K562 (cell line): ENCODE results near the gene MACROD2. TPM values are rescaled to one million over a fixed set of nuclear protein-coding genes. Genes with fewer than 3 reads are reported as not detected.

Source experiments
- ATAC-seq: fragments of 200-7000 bp; cut with Tn5 transposase; 3 replicates; pipeline ENCODE4 v1.9.1; 2020; ENCODE audit warnings: moderate library complexity
- BruUV-seq: library from RNA; stranded (reverse); fragments of 400-500 nt; replicated peaks from 2 replicates; lab custom pipeline; 2021; lab: Mats Ljungman, UMichigan
- CTCF ChIA-PET: fragments of 300-600 bp; formaldehyde crosslinking; extraction: SDS; loops from one replicate; lab custom pipeline; 2021; ENCODE audit warnings: low intra/inter-chr PET ratio; lab: Yijun Ruan, JAX
- POLR2A ChIA-PET: fragments of 300-600, 350-650 bp; sonication (Branson Sonifier 250); formaldehyde crosslinking; extraction: SDS; loops from one replicate; lab custom pipeline; 2021; ENCODE audit warnings: antibody characterized with exemption, inconsistent platforms; lab: Yijun Ruan, JAX
- DNase-seq, 4 experiments: peaks; one replicate each; pipeline versions ENCODE4 v3.0.0 to v3.0.0-alpha.2; 2011 to 2018; ENCODE audit warnings: low spot score in 3 of 4, mixed read lengths in 3 of 4; ENCODE audit errors: extremely low read depth in 1 of 4
- FAIRE-seq: peaks from 2 replicates; lab custom pipeline; 2011; peaks lifted over from hg19 to GRCh38; lab: Jason Lieb, UNC
- H2AFZ ChIP-seq: 2 replicates; pipeline ENCODE4 v1.6.0; 2011; ENCODE audit warnings: low read depth, low read length, control low read depth, inconsistent platforms
- H3K27ac ChIP-seq: fragments of 200-600 bp; 3 replicates; pipeline ENCODE4 v1.8.0; 2011; ENCODE audit warnings: low read depth, mild to moderate bottlenecking, control low read depth, inconsistent platforms, low read length, moderate library complexity, mixed read lengths; ENCODE audit errors: extremely low read depth
- H3K27me3 ChIP-seq, 2 experiments: fragments of 300-600 bp in 1 of 2; 2 replicates in 1 of 2; 3 replicates in 1 of 2; pipeline versions ENCODE4 v1.6.0 to v1.8.0; 2011; ENCODE audit warnings: inconsistent platforms in 2 of 2, low read length in 2 of 2, mild to moderate bottlenecking in 1 of 2, mixed read lengths in 1 of 2, moderate library complexity in 1 of 2; ENCODE audit not compliant: control insufficient read depth in 2 of 2, insufficient read depth in 2 of 2
- H3K36me3 ChIP-seq: fragments of 300-600 bp; 3 replicates; pipeline ENCODE4 v1.8.0; 2011; ENCODE audit warnings: mild to moderate bottlenecking, low read length, inconsistent platforms; ENCODE audit not compliant: control insufficient read depth, insufficient read depth
- H3K4me1 ChIP-seq, 2 experiments: fragments of 200-600 bp in 1 of 2; replicated peaks in 1 of 2; 2 replicates in 1 of 2; 3 replicates in 1 of 2; pipeline versions ENCODE4 v1.5.1 to v1.8.0; 2011; ENCODE audit warnings: inconsistent platforms in 2 of 2, low read length in 2 of 2, mild to moderate bottlenecking in 1 of 2, mixed read lengths in 1 of 2, moderate library complexity in 1 of 2; ENCODE audit not compliant: control insufficient read depth in 2 of 2, insufficient read depth in 2 of 2
- H3K4me2 ChIP-seq: 2 replicates; pipeline ENCODE4 v1.6.1; 2011; ENCODE audit warnings: low read length, control low read depth, inconsistent platforms, mixed read lengths; ENCODE audit not compliant: insufficient read depth
- H3K4me3 ChIP-seq: fragments of 200-600 bp; sonication (generic), shearing (Covaris generic); 2 replicates; pipeline ENCODE4 v1.5.1; 2016; ENCODE audit warnings: control low read depth, inconsistent platforms
- H3K79me2 ChIP-seq: fragments of 200-600 bp; 3 replicates; pipeline ENCODE4 v1.8.0; 2011; ENCODE audit warnings: low read length, inconsistent platforms; ENCODE audit not compliant: control insufficient read depth, insufficient read depth
- H3K9ac ChIP-seq, 2 experiments: 2 replicates each; pipeline versions ENCODE4 v1.6.0 to v1.6.1; 2011; ENCODE audit warnings: low read depth in 2 of 2, low read length in 2 of 2, control low read depth in 1 of 2, inconsistent platforms in 1 of 2, mild to moderate bottlenecking in 1 of 2, mixed read lengths in 1 of 2; ENCODE audit not compliant: insufficient read depth in 1 of 2
- H3K9me1 ChIP-seq: one replicate; pipeline ENCODE4 v1.6.0; 2011; ENCODE audit warnings: inconsistent platforms, mild to moderate bottlenecking, low read length, moderate library complexity; ENCODE audit not compliant: control insufficient read depth, insufficient read depth
- H3K9me3 ChIP-seq: replicated peaks from 2 replicates; pipeline ENCODE4 v1.5.1; 2011; ENCODE audit warnings: low read depth, low read length, inconsistent platforms; ENCODE audit not compliant: control insufficient read depth, insufficient read depth
- H4K20me1 ChIP-seq: replicated peaks from 2 replicates; pipeline ENCODE4 v1.6.1; 2011; ENCODE audit warnings: low read length, inconsistent platforms, mixed read lengths; ENCODE audit not compliant: control insufficient read depth, insufficient read depth
- BACH1 ChIP-seq: fragments of 200-800 bp; sonication (Bioruptor generic); IDR thresholded peaks from 2 replicates; pipeline ENCODE4 v1.6.1; 2016; ENCODE audit warnings: missing genetic modification characterization, missing compliant biosample characterization
- BCLAF1 ChIP-seq, 2 experiments: fragments of 450-650 bp in 1 of 2; IDR thresholded peaks; 2 replicates each; pipeline ENCODE4 v1.6.1; 2011 to 2017; ENCODE audit warnings: low read depth in 2 of 2, antibody characterized with exemption in 1 of 2, borderline replicate concordance in 1 of 2, low read length in 1 of 2, mild to moderate bottlenecking in 1 of 2, mixed read lengths in 1 of 2; ENCODE audit not compliant: control insufficient read depth in 1 of 2
- CBX8 ChIP-seq: fragments of 200-600 bp; sonication (generic); IDR thresholded peaks from 2 replicates; pipeline ENCODE4 v1.6.1; 2012; ENCODE audit warnings: borderline replicate concordance, mixed run types, low read depth, mild to moderate bottlenecking, moderate library complexity, mixed read lengths, low read length, control low read depth, inconsistent platforms; ENCODE audit not compliant: poor library complexity, severe bottlenecking; ENCODE audit errors: extremely low read depth
- CHD4 ChIP-seq: fragments of 200-600 bp; sonication (generic); IDR thresholded peaks from 3 replicates; pipeline ENCODE4 v1.6.1; 2012; ENCODE audit warnings: low read depth, mild to moderate bottlenecking, mixed read lengths, low read length, inconsistent platforms; ENCODE audit not compliant: insufficient read depth, insufficient replicate concordance, poor library complexity, severe bottlenecking
- CREB3 ChIP-seq: fragments of 450-650 bp; conservative IDR thresholded peaks from 2 replicates; pipeline ENCODE4 v1.6.1; 2016; ENCODE audit warnings: missing genetic modification characterization, low read depth, mild to moderate bottlenecking, missing compliant biosample characterization, moderate library complexity
- HBP1 ChIP-seq: fragments of 450-650 bp; formaldehyde crosslinking; IDR thresholded peaks from 2 replicates; pipeline ENCODE4 v1.4.0; 2022; ENCODE audit warnings: missing genetic modification characterization
- RAD21 ChIP-seq, 2 experiments: fragments of 250-450 bp in 1 of 2; fragments of 450-650 bp in 1 of 2; sonication (Bioruptor Pico) in 1 of 2; formaldehyde crosslinking in 1 of 2; IDR thresholded peaks in 1 of 2; conservative IDR thresholded peaks in 1 of 2; 2 replicates each; pipeline versions ENCODE4 v1.4.0 to v1.8.0; 2020 to 2022; ENCODE audit warnings: mild to moderate bottlenecking in 2 of 2, moderate library complexity in 1 of 2
- SUPT5H ChIP-seq: fragments of 450-650 bp; IDR thresholded peaks from 2 replicates; pipeline ENCODE4 v1.6.1; 2016
- TARDBP ChIP-seq: fragments of 450-650 bp; IDR thresholded peaks from 2 replicates; pipeline ENCODE4 v1.6.1; 2016
- WHSC1 ChIP-seq: IDR thresholded peaks from one replicate; pipeline ENCODE4 v1.6.1; 2012; ENCODE audit warnings: low read length, control low read depth, inconsistent platforms
- ZC3H11A ChIP-seq: IDR thresholded peaks from 2 replicates; pipeline ENCODE4 v1.6.1; 2012; ENCODE audit warnings: low read depth, low read length, improper control_type of control experiment
- ZKSCAN1 ChIP-seq: fragments of 150-350 bp; IDR thresholded peaks from 2 replicates; pipeline ENCODE4 v1.6.1; 2016; ENCODE audit warnings: low read depth, low read length
- ZNF174 ChIP-seq: fragments of 250-450 bp; sonication (Bioruptor Pico); IDR thresholded peaks from 2 replicates; pipeline ENCODE4 v1.4.0; 2020; ENCODE audit warnings: mild to moderate bottlenecking
- WGBS: fragments of 100-300 bp; shearing (Covaris generic); methylation state at CpG from one replicate; pipeline ENCODE4 v1.1.6; 2016; ENCODE audit warnings: low coverage, mixed read lengths; ENCODE audit not compliant: insufficient coverage; ENCODE audit errors: missing lambda C conversion rate; 5-methylcytosine and 5-hydroxymethylcytosine counted together
- in situ Hi-C: fragments of 300-500 bp; cut with MboI; formaldehyde crosslinking; loops from 4 replicates; pipeline ENCODE4 v1.15.0; 2018; ENCODE audit warnings: inconsistent platforms, mixed read lengths
- intact Hi-C: fragments of 100-400 bp; cut with micrococcal nuclease; formaldehyde crosslinking; loops from 2 replicates; pipeline ENCODE4 v1.14.2; 2022
- polyA plus RNA-seq, 8 experiments: library from polyadenylated mRNA; depleted of rRNA in 4 of 8; stranded (reverse) in 5 of 8; unstranded in 3 of 8; fragments of >200 nt; fragmentation: Nextera tagmentation in 2 of 8; fragmentation: Illumina TruSeq in 1 of 8; extraction: Ambion mirVana in 2 of 8; extraction: Trizol in 1 of 8; gene quantifications; 2 replicates each; pipeline versions ENCODE4 v1.2.1 to v1.2.3, GENCODE V29; 2011 to 2014; ENCODE audit warnings: inconsistent platforms in 1 of 8, missing spikeins in 1 of 8
- total RNA-seq, 7 experiments: library from RNA; depleted of rRNA in 6 of 7; stranded (reverse); fragments of >200 nt in 6 of 7; fragmentation: Illumina TruSeq in 2 of 7; extraction: Trizol in 2 of 7; gene quantifications; 2 replicates each; pipeline versions ENCODE4 v1.2.1 to v1.2.3, GENCODE V29; 2011 to 2021; ENCODE audit warnings: low replicate concordance in 1 of 7

The MACROD2 gene
- total and polyA plus RNA-seq, 9 of the 15 experiments (the other 6 are each of a cell fraction or from before 2014, with no cell fraction given) = not detected

GRCh38 chr20:14824996-14825395 lies 829.7 kb downstream of the MACROD2 start (continued):
- TF ChIP-seq BACH1 = no peak
- TF ChIP-seq WHSC1 = no peak
- no peak for TF ChIP-seq BCLAF1 (IDR thresholded peaks at IDR 0.05; ENCODE audit: borderline replicate concordance in 1 of 2, control insufficient read depth in 1 of 2, low read depth in 2 of 2, low read length in 1 of 2)
- no peak for TF ChIP-seq ZC3H11A
- no peak for TF ChIP-seq CBX8

GRCh38 chr20:14826543-14827313 lies 831.4 kb downstream of the MACROD2 start:
- in situ Hi-C loops = no loop called here
- no peak overlapping the region for H3K4me3 ChIP-seq
- DNase-seq = no peak
- H2AFZ ChIP-seq = no peak overlapping the region
- no peak for ATAC-seq
- H3K4me1 ChIP-seq = no peaks in the 10 kb centered on the region
- no peak overlapping the region for H3K27ac ChIP-seq
- intact Hi-C loops = no loop called here
- no peaks in the 10 kb centered on the region for H3K9me1 ChIP-seq
- H3K27me3 ChIP-seq = no peaks in the 10 kb centered on the region
- BruUV-seq = no TSS peak
- H3K79me2 ChIP-seq = no peaks in the 10 kb centered on the region
- H4K20me1 ChIP-seq = no peaks in the 10 kb centered on the region
- POLR2A ChIA-PET = no interaction called here
- no peak overlapping the region for H3K4me2 ChIP-seq
- FAIRE-seq = no peak
- no peaks in the 10 kb centered on the region for H3K9me3 ChIP-seq
- H3K36me3 ChIP-seq = no peaks in the 10 kb centered on the region
- CTCF ChIA-PET = no interaction called here
- H3K9ac ChIP-seq = no peak overlapping the region
- WGBS = under 1% methylated on average over 17 of the region's 17 CpGs
- TF ChIP-seq ZKSCAN1 (no peak), SUPT5H (no peak), TARDBP (no peak), RAD21 (CRISPR knock-in tag; conservative IDR thresholded peaks at IDR 0.05 in 1 of 2, IDR thresholded peaks at IDR 0.05 in 1 of 2) (no peak), HBP1 (CRISPR knock-in tag) (no peak), ZNF174 (CRISPR knock-in tag) (no peak), CREB3 (no peak), CHD4 (no peak)
